Measurements from ENCODE around the gene CRHR1.
A peak's percentile ranks its signal among the peaks of the same experiment; 100 is the strongest.
"Not testable (repeated sequence)": the region's sequence is repeated elsewhere in the genome, so short reads cannot be mapped to it uniquely, and the experiment has no call there.

The CRHR1 gene

GRCh38 chr17:45784293-45784740 is at the start of gene CRHR1:
CRHR1 (plus strand) TSS chr17:45784320; CDS start chr17:45784545, 225 bp downstream.
- DNase-seq: no peak

- no peak for DNase-seq
Observed at GRCh38 chr17:45734598-45734997, 49.5 kb upstream of the CRHR1 start.

- no peak for DNase-seq
Observed at GRCh38 chr17:45735488-45735887, 48.6 kb upstream of the CRHR1 start.

DNA sequence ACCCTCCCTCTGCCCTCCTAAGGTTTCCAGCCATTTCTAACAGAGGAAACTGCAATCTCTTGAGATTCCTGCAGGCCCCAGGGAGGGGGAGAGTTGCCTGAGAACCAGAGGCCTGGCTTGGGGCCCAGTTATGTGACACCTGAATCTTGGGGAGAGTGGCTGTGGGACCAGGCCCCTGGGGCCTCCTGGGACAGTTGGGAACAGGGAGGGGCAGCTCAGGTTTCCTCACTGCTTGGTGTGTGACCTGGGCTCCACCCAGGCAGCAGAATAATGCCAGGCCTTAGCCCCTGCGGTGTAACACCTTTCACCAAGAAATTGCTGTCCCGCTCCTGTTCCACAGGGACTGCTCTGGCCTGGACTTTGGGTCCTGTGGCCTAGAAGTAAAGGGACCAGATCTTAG is 44.3 kb upstream of the CRHR1 start:
- no peak for DNase-seq

DNA sequence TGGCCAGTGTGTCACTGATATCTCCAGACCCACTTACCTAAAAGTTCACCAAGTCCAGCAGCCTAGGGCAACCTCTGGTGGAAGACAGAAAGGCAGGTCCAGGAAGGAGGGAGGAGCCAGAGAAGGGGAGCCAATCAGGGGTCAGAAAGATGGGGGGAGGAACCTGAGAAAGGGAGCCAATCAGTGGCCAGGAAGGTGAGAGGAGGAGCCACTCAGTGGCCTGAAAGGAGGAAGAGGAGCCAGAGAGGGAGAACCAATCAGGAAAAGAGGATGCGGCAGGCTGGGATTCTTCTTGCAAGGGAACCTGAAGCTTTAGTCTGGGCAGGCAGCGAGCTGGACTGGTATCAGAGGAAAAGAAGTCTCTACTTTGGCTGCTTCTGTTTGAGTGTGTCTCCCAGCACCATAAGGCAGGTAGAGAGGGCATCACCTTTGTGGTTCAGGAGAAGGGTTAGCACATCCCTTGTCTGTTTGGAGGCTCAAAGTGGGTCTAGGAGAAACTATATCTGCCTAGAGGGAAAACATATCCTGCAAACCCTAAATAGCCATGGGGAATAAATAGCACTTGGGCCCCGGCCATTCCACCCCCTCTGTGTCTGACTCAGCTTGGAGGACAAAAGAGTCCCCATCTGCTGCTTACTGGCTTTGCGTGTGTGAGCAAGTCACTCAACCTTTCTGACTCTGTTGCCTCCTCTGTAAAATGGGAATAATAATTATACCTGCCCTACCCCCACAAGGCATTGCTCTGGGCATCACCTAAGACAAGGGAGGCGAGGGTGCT is 43.4 kb upstream of the CRHR1 start:
- peak; percentile 11 for DNase-seq

- DNase-seq: no peak
Observed at GRCh38 chr17:45742251-45742650, 41.9 kb upstream of the CRHR1 start.

GRCh38 chr17:45743626-45744326 is 40.3 kb upstream of the CRHR1 start:
- no peak for DNase-seq

- not testable (repeated sequence) for DNase-seq
Observed at GRCh38 chr17:45744826-45745225, 39.3 kb upstream of the CRHR1 start.

- no peak for DNase-seq
Observed at GRCh38 chr17:45745601-45746494, 38.3 kb upstream of the CRHR1 start.

DNA sequence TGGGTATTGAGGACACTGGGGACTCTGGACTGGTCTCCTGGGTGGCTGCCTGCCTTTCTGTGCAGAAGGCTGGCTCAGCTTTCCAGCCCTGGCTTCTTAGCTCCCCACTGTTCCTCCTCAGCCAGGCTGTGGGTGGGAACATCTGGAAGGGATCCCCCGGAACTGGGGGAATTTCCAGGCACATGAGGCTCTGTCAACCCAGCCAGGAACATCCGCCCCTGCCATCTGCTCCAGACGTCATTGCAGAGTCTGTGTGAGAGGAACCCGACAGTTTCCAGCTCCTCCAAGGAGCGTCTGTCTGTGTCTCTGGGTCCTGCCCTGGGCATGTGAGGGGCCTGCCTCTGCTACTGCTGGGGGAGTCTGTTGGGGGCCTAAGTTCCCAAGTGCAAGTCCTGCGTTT is 36.2 kb upstream of the CRHR1 start:
- no peak for DNase-seq

DNA sequence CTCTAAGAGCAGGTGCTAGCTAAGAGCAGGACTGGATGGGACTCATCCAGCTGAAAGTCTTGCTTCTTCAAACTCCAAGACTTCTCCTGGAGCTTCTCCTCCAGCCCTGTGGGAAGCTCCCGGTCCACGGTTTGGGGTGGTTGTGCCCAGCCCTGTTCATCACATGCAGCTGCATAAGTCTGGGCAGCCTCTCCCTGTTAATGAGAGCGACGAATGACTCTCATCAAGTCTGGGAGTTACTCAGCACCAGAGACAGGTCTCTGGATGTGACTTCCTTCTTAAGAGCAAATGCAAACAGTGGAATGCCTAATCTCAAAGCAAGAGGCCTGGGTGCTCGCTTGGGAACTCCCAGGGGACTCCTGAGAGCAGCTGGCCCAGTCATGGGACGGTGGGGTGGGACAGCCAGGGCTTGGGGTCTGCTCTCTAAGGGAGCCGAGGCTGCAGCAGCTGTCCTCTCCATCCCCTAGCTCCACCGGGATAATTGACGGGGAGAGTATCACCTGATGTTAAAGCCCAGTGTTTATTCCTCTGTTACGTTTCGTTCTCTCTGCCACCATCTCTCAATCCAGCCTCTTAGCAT is 35.3 kb upstream of the CRHR1 start:
- DNase-seq: no peak

GRCh38 chr17:45749831-45750335 is 34.2 kb upstream of the CRHR1 start:
- DNase-seq: no peak

DNA sequence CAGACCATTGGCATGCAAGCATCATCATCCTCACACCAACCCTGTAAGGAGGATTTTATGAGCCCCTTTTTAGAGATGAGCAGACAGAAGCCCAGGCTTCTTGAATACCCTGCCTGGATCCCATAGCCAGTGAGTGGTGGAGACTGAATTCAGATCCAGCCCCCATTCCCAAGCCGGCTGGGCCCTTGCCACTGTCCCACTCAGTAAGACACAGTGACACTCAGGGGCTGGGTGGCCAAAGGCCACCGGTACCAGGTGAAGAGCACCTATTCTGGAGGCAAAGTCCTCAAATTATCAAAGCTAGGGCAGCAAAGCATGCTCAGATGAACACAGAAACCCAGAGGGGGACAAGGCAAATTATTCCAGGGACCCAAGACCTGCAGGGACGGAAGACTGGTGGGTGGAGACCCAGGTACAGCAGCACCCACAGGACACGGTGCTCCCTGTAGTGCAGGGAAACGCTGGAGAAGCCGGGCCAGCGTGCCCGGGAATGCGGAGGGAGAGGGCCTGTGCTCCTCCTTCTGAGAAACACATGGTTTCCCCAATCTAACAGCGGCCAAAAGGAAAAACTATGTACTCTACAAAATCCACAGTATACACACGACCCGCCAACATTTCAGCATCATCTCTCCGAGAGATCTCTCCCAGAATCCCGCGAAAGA is 33.2 kb upstream of the CRHR1 start:
- DNase-seq: no peak

DNA sequence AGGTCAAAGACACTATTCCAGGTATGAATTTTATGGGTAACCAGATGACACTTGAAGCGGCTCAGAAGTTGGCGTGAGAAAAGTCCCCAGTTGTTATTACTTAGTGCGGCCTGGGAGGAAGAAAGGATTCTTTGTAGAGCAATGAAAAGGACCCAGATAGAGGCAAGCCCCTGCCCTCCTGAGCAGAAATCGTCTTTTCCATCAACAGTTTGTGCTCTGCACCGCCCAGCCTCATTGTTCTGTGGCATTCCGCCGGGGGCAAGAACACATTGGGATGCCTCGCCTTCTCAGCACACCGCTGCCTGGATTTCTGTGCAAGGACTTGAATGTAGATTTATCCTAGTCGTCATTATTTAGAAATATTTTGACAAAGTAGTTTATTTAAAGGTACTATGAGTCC is 32.7 kb upstream of the CRHR1 start:
- no peak for DNase-seq

- no peak for DNase-seq
Observed at GRCh38 chr17:45752246-45752645, 31.9 kb upstream of the CRHR1 start.

- DNase-seq: no peak
Observed at GRCh38 chr17:45753645-45754225, 30.4 kb upstream of the CRHR1 start.

DNA sequence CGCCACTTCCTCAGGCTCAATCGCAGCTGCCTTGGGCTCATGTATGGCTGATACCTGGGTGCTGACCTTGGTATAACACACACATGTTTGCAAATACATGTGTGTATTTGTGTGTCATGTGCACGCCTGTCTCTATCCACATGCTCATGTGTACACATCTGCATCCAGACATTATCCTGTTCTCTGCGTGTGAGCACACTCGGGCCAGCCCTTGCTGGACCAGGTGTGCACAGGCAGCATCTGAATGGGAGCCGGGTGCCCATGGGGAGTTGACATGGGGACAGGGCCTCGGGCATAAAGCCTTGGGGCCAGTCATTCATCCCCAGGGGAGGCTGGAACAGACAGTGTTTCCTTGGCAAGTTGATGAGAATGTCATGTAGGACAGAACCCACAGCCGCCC is 29.1 kb upstream of the CRHR1 start:
- DNase-seq: no peak

- no peak for DNase-seq
Observed at GRCh38 chr17:45756266-45756991, 27.7 kb upstream of the CRHR1 start.

DNA sequence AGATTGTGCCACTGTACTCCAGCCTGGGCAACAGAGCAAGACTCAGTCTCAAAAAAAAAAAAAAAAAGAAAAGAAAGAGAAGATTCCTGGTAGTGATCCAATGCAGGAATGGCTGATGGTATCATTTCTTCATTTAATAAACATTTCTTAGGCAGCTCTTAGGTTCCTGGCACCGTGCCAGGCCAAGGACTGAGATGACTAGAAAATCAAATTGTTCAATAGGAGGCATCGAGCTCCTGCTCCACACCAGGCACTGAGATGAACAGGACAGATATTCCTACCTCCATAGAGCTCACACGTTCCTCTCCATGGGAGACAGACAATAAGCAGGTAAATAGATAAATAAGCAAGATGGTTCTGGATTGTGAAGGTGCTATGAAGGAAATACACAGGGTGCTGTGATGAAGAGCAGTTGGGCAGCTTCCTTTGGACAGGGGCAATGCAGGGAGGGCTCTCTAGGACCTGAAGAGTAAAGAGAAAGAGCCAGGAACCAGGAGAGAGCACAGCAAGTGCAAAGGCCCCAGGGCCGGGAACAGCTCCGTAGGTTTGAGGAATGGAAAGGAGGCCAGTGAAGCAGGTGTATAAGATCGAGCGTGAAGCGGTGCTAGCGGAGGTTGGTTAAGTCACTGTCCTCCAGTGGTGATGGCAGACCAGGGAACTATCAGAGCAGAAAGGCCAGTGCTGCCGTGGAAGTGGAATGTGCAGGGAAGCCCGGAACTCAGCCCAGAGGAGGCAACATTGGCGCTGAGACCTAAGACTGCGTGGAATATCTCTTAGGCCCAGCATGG is 26.5 kb upstream of the CRHR1 start:
- no peak for DNase-seq

- DNase-seq: no peak
Observed at GRCh38 chr17:45758544-45758943, 25.6 kb upstream of the CRHR1 start.
